BLaER1 treated with 17β-estradiol and CSF1 and Interleukin-3, amounts not matched to agents 10 nM and 100 nM (cell line): Measurements from ENCODE around the gene LRP3.

Experiments
- H3K27ac ChIP-seq, 11 experiments: shearing (Covaris generic); formaldehyde crosslinking; 2 replicates each; pipeline ENCODE4 v1.8.1; 2022
- H3K27me3 ChIP-seq, 11 experiments: shearing (Covaris generic); formaldehyde crosslinking; 2 replicates each; pipeline ENCODE4 v1.8.1; 2022
- H3K36me3 ChIP-seq, 11 experiments: shearing (Covaris generic); formaldehyde crosslinking; 2 replicates each; pipeline ENCODE4 v1.8.1; 2022
- H3K4me1 ChIP-seq, 10 experiments: shearing (Covaris generic); formaldehyde crosslinking; 2 replicates each; pipeline ENCODE4 v1.8.1; 2022
- H3K4me2 ChIP-seq, 11 experiments: shearing (Covaris generic); formaldehyde crosslinking; 2 replicates each; pipeline ENCODE4 v1.8.1; 2022
- H3K4me3 ChIP-seq, 10 experiments: shearing (Covaris generic); formaldehyde crosslinking; 2 replicates each; pipeline ENCODE4 v1.8.1; 2022
- H3K9ac ChIP-seq, 11 experiments: shearing (Covaris generic); formaldehyde crosslinking; 2 replicates each; pipeline ENCODE4 v1.8.1; 2022
- H3K9me3 ChIP-seq, 11 experiments: shearing (Covaris generic); formaldehyde crosslinking; replicated peaks in 1 of 11; 2 replicates each; pipeline ENCODE4 v1.8.1; 2022
- H4K20me1 ChIP-seq, 11 experiments: shearing (Covaris generic); formaldehyde crosslinking; 2 replicates each; pipeline ENCODE4 v1.8.1; 2022
- Cebpa-rat ChIP-seq, 11 experiments: shearing (Covaris generic); IDR thresholded peaks; 2 replicates each; pipeline ENCODE4 v1.8.1; 2022

LRP3 gene

DNA sequence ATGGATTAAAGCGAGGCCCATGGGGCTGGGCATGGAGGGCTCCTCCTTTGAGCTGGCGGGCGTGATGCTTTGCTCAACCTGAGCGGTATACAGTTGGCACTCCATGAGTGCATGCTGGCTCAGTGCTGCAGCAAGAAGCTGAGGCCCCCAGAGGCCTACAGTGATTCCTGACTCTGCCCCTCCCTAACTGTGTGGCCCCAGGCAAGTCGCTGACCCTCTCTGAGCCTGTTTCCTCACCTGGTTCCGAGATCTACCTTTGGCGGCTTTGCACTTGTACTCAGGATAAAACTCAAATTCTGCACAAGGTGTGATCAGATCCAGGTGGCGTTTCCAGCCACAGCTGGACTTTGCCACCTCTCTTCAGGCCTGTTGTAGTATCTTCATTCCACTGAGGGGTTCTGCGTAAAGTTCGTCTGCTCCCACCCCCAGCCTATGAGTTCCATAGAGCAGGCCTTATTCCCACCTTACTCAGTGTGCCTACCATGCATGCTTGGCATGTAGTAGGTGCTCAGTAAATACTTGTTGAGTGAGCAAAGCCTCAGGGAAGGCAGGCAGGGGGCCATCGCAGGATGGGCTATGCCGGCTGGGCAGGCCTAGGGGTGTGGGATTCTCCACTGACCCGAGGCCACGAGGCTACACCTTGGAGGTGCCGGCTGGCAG, 7.9 kb downstream of the LRP3 start:
- Histone ChIP-seq H3K4me3 (no peak overlapping the region), H3K36me3 (peaks cover 83 to 100% (median 96%) of the 10 kb centered on the region in 11 experiments), H3K4me2 (no peak overlapping the region), H3K9me3 (no peaks in the 10 kb centered on the region), H4K20me1 (peaks cover 0 to 100% (median 88%) of the 10 kb centered on the region in 11 experiments; a peak in 19 of 22 replicates), H3K9ac (no peak overlapping the region), H3K27me3 (no peaks in the 10 kb centered on the region), H3K4me1 (peaks cover 5 to 34% (median 13%) of the 10 kb centered on the region in 10 experiments; a peak in 19 of 20 replicates), H3K27ac (no peak overlapping the region)
- TF ChIP-seq Cebpa-rat (IDR thresholded peaks at IDR 0.05), result no peak

DNA sequence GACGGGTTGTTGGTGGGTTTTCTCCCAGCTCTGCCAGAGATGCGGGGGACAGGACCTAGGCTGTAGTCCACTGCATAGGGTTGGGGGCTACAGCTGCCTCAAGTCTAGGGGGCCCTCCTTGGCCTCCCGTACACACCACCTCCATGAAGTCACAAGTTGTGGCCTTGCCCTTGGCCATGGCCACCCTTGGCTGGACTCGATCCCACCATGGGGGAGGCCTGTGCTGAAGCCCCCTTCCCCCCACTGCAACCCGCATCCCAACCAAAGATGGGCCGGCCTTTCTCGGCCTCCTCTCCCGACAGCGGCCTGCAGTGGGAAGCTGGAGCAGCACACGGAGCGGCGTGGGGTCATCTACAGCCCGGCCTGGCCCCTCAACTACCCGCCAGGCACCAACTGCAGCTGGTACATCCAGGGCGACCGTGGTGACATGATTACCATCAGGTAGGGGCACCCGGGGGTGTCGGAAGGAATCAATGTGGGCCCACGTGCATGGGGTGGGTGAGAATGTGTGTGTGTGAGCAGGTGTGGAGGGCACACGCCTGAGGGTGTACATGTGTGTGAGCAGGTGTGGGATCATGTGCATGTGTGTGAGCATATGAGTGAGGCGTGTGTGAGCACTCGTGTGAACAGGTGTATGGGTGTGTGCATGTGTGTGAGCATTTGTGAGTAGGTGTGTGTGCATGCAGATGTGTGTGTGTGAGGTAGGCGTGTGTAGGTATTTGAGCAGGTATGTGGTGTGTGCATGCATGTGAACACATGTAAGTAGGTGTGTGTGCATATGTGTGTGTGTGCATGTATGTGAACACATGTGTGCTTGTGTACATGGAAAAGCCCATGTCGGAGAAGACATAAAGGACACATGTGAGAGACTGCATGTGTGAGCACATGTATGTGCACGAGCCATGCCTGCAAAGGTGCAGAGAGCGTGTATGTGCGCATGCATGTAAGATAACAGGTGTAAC, 8.7 kb downstream of the LRP3 start:
- Histone ChIP-seq H3K27ac (no peak overlapping the region), H3K4me1 (peaks cover 12 to 38% (median 18%) of the 10 kb centered on the region in 10 experiments), H3K27me3 (no peaks in the 10 kb centered on the region), H3K36me3 (peaks cover 80 to 100% (median 94%) of the 10 kb centered on the region in 11 experiments), H4K20me1 (peaks cover 0 to 99% (median 80%) of the 10 kb centered on the region in 11 experiments; a peak in 19 of 22 replicates), H3K4me2 (no peak overlapping the region), H3K4me3 (no peak overlapping the region), H3K9ac (no peak overlapping the region), H3K9me3 (no peaks in the 10 kb centered on the region)
- TF ChIP-seq Cebpa-rat (IDR thresholded peaks at IDR 0.05), result no peak

DNA sequence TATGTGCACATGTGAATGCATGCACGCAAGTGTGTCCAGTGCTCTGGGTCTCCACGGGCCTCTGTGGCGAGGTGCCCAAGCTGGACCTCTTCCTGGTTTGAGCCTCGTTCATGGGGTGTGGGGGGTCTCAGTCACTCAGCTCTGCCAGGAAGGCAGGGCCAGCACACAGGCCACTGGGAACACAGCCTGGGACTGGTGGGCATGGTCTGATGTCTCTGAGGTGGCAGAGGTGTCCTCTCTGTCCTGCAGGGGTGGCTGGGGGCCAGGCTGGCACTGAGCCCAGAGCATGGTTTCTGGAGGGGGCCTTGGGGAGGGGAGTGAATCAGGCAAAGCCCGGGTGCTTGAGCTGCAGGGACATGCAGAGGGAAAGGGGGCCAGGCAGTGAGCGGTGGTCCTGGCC, 9.4 kb downstream of the LRP3 start:
- Histone ChIP-seq H3K4me2 (no peak overlapping the region), H3K27me3 (no peaks in the 10 kb centered on the region), H3K9ac (no peak overlapping the region), H3K4me3 (no peak overlapping the region), H3K4me1 (peaks cover 19 to 45% (median 25%) of the 10 kb centered on the region in 10 experiments), H4K20me1 (peaks cover 0 to 96% (median 73%) of the 10 kb centered on the region in 11 experiments; a peak in 19 of 22 replicates), H3K9me3 (no peaks in the 10 kb centered on the region), H3K27ac (no peak overlapping the region), H3K36me3 (peaks cover 73 to 99% (median 87%) of the 10 kb centered on the region in 11 experiments)
- TF ChIP-seq Cebpa-rat (IDR thresholded peaks at IDR 0.05), result no peak

DNA sequence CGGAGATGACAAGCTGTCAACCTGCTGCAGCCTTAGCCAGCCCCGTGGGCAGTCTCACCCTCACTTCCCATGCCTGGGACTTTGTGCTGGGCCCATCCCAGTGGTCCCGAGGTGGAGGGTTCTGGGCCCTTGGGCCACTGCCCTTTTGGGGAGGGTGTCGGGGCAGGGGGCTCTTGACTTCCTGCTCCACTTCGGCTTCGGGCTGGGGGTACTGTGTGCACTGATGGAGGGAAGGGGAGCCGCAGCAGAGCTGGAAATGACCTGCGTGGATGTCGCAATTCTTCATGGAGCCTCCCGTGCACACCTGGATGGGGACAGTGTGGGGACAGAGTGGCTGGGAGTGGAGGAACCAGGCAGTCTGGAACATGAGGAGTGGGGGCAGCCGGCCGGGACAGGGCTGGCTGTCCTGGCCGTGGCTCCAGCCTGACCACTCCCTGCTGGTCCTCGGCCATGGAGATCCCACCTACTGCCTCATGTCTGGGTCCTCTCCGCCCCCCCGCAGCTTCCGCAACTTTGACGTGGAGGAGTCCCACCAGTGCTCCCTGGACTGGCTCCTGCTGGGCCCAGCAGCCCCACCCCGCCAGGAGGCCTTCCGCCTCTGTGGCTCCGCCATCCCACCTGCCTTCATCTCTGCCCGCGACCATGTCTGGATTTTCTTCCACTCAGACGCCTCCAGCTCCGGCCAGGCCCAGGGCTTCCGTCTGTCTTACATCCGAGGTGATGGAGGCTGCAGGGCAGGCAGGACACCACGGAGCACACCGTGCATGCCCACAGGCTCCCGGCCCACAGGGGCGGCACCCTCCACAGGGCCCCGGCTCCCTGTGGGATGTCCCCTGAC, 10.2 kb downstream of the LRP3 start:
- Histone ChIP-seq H3K36me3 (peaks cover 65 to 96% (median 82%) of the 10 kb centered on the region in 11 experiments), H3K27me3 (no peaks in the 10 kb centered on the region), H3K9me3 (no peaks in the 10 kb centered on the region), H4K20me1 (peaks cover 0 to 87% (median 65%) of the 10 kb centered on the region in 11 experiments; a peak in 19 of 22 replicates), H3K27ac (no peak overlapping the region), H3K4me2 (no peak overlapping the region), H3K4me1 (peaks cover 27 to 48% (median 31%) of the 10 kb centered on the region in 10 experiments), H3K9ac (no peak overlapping the region), H3K4me3 (no peak overlapping the region)
- peak in 2 of 11 experiments; percentile 14 to 34; a peak in 2 of 22 replicates for TF ChIP-seq Cebpa-rat (IDR thresholded peaks at IDR 0.05)

DNA sequence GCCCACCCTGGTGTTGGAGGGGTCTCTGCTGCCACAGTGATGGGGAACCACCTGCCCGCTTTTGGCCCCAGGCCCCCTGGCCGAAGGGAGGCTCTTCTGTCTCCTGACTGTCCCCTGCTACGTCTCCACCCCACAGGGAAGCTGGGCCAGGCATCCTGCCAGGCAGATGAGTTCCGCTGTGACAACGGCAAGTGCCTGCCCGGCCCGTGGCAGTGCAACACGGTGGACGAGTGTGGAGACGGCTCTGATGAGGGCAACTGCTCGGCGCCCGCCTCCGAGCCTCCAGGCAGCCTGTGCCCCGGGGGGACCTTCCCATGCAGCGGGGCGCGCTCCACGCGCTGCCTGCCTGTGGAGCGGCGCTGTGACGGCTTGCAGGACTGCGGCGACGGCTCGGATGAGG, 11.0 kb downstream of the LRP3 start:
- Histone ChIP-seq H3K9me3 (no peaks in the 10 kb centered on the region), H3K4me3 (no peak overlapping the region), H3K36me3 (peaks cover 58 to 96% (median 75%) of the 10 kb centered on the region in 11 experiments), H3K4me1 (peaks cover 26 to 45% (median 33%) of the 10 kb centered on the region in 10 experiments), H3K27ac (no peak overlapping the region), H3K4me2 (no peak overlapping the region), H3K27me3 (no peaks in the 10 kb centered on the region), H3K9ac (no peak overlapping the region), H4K20me1 (peaks cover 0 to 80% (median 57%) of the 10 kb centered on the region in 11 experiments; a peak in 19 of 22 replicates)
- TF ChIP-seq Cebpa-rat (IDR thresholded peaks at IDR 0.05), result no peak

DNA sequence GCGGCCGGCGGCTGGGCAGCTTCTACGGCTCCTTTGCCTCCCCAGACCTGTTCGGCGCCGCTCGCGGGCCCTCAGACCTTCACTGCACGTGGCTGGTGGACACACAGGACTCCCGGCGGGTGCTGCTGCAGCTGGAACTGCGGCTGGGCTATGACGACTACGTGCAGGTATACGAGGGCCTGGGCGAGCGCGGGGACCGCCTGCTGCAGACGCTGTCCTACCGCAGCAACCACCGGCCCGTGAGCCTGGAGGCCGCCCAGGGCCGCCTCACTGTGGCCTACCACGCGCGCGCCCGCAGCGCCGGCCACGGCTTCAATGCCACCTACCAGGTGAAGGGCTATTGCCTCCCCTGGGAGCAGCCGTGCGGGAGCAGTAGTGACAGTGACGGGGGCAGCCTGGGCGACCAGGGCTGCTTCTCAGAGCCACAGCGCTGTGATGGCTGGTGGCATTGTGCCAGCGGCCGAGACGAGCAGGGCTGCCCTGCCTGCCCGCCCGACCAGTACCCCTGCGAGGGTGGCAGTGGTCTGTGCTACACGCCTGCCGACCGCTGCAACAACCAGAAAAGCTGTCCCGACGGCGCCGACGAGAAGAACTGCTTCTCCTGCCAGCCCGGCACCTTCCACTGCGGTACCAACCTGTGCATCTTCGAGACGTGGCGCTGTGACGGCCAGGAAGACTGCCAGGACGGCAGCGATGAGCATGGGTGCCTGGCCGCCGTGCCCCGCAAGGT, 11.6 kb downstream of the LRP3 start:
- Histone ChIP-seq H3K27ac (no peak overlapping the region), H3K4me3 (no peak overlapping the region), H3K36me3 (peaks cover 58 to 94% (median 70%) of the 10 kb centered on the region in 11 experiments), H3K27me3 (no peaks in the 10 kb centered on the region), H4K20me1 (peaks cover 0 to 74% (median 51%) of the 10 kb centered on the region in 11 experiments; a peak in 19 of 22 replicates), H3K4me1 (peaks cover 26 to 40% (median 32%) of the 10 kb centered on the region in 10 experiments), H3K4me2 (no peak overlapping the region), H3K9me3 (no peaks in the 10 kb centered on the region), H3K9ac (no peak overlapping the region)
- no peak for TF ChIP-seq Cebpa-rat (IDR thresholded peaks at IDR 0.05)

DNA sequence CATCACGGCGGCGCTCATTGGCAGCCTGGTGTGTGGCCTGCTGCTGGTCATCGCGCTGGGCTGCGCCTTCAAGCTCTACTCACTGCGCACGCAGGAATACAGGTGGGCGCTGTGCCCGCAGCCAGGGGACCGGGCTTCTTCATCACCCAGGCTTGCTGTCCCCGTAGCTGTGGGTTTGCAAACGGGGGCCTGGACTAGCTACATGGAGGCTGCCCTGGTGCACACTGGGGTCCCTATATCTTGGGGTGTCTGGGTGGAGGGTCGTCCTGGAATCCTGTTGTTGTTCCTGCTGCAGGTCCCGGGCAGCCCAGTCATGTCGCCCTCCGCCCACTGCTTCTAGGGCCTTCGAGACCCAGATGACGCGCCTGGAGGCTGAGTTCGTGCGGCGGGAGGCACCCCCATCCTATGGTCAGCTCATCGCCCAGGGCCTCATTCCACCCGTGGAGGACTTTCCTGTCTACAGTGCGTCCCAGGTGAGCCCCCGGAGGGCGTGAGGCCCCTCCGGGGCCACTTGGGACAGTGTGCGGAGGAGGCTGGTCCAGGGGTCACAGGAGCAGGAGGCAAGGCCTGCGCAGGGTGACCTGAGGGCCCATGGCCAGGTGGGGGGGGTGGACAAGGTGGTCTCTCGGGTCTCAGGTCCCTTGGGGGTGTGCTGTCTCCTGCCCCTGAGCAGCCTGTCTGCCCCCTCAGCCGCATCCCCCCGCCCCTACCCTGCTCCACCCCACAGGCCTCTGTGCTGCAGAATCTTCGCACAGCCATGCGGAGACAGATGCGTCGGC, 12.3 kb downstream of the LRP3 start:
- Histone ChIP-seq H3K36me3 (peaks cover 58 to 86% (median 67%) of the 10 kb centered on the region in 11 experiments), H3K4me1 (peaks cover 26 to 41% (median 33%) of the 10 kb centered on the region in 10 experiments), H4K20me1 (peaks cover 0 to 66% (median 44%) of the 10 kb centered on the region in 11 experiments; a peak in 19 of 22 replicates), H3K9ac (no peak overlapping the region; a peak in 2 of 22 replicates), H3K4me2 (peak overlapping the region in 8 of 11 experiments; percentile 80 to 96 (median 86); a peak in 12 of 22 replicates), H3K27ac (no peak overlapping the region), H3K4me3 (no peak overlapping the region), H3K27me3 (no peaks in the 10 kb centered on the region), H3K9me3 (no peaks in the 10 kb centered on the region)
- TF ChIP-seq Cebpa-rat (IDR thresholded peaks at IDR 0.05), result no peak
